AG04449 (cell line): ENCODE data around the gene AFAP1.

Source experiments
- CTCF ChIA-PET: fragments of 350-600 bp; formaldehyde crosslinking; extraction: SDS; loops from one replicate; lab custom pipeline; 2021; ENCODE audit warnings: antibody characterized with exemption; lab: Yijun Ruan, JAX
- POLR2A ChIA-PET: fragments of 400-600, 350-600 bp; formaldehyde crosslinking; extraction: SDS; loops from one replicate; lab custom pipeline; 2020; ENCODE audit warnings: antibody characterized with exemption, inconsistent platforms; lab: Yijun Ruan, JAX
- DNase-seq: peaks from one replicate; pipeline ENCODE4 v3.0.0-alpha.2; 2010; ENCODE audit warnings: low read depth, low spot score
- H3K4me3 ChIP-seq: 2 replicates; pipeline ENCODE4 v1.5.1; 2011; ENCODE audit warnings: low read depth, mild to moderate bottlenecking, control low read depth, low read length
- TF ChIP-seq, protein P1 (sequence below): IDR thresholded peaks from one replicate; pipeline ENCODE4 v1.5.1; 2011; ENCODE audit warnings: mild to moderate bottlenecking, moderate library complexity, low read length, control low read depth, inconsistent platforms; ENCODE audit not compliant: insufficient read depth; ENCODE audit errors: missing control alignments

AFAP1 gene

DNA sequence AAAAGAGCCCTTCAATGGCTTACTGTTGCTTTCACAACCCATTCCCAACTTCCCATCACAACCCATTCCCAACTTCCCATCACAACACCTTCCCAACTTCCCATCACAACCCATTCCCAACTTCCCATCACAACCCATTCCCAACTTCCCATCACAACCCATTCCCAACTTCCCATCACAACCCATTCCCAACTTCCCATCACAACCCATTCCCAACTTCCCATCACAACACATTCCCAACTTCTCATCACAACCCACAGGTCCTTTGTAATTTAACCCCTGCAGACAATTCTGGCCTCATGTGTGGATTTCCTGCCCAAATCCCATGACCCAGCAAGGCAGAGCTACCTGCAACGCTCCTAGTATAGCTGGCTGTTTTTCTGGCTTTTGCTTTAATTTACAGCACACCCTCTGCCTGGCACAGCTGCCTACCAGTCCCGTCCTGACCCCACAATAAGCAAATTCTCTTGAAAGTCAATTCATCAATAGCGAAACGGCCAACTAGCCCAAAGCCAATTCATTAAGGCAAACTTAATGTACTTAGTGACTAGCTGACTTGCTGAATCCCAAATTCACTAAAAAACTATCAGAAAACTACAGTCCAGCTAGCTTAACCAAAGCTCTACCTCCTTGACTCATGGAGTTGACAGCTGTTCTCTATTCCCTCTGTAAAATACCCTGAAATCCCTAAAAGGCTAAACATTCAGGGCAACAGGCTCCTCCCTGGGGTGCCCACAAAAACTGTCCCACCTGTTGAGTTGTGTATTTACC is 75.6 kb downstream of the AFAP1 start:
- CTCF ChIA-PET, result interaction anchor here (1.2 to 2.6 kb wide), 3 partner anchors 15 to 60 kb away, joined by 3 to 8 read pairs (median 4); no protein-coding TSS in a partner anchor
- POLR2A ChIA-PET, result no interaction called here

DNA sequence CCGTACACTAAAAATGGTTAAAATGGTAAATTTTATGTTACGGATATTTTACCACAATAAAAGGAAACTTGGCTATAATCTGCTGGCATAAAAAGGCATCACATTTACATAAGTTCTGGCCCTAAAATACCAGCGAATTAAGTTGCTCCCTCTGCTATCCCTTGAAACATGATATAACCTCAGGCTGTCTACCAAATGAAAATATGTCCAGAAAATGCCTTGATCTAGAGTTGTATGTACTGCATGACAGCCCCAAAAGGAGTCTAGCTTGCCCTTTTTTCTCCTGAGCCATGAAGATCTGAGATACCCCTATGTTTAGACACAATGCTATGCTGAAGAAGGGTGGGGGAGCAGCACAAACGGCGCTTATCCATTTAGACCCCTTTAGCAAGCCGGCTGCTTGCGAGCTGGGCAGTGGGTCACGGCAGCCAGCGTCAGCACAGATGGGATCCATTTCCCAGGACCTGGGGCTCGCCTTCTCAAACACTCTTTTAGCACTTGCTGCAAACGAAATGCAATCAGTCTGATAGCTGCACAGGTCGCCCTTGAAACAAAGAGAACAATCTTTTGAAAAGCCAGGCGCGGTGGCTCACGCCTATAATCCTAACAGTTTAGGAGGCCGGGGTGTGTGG is 77.0 kb downstream of the AFAP1 start:
- DNase-seq, result no peak
- ChIA-PET POLR2A (interaction anchor here (1.1 to 1.5 kb wide), 2 partner anchors 14 to 18 kb away, joined by 3 to 4 read pairs; no protein-coding TSS in a partner anchor), CTCF (interaction anchor here (1.0 to 2.6 kb wide), 3 partner anchors 57 to 101 kb away, joined by 3 to 8 read pairs (median 4); no protein-coding TSS in a partner anchor)
- TF ChIP-seq, protein P1, sequence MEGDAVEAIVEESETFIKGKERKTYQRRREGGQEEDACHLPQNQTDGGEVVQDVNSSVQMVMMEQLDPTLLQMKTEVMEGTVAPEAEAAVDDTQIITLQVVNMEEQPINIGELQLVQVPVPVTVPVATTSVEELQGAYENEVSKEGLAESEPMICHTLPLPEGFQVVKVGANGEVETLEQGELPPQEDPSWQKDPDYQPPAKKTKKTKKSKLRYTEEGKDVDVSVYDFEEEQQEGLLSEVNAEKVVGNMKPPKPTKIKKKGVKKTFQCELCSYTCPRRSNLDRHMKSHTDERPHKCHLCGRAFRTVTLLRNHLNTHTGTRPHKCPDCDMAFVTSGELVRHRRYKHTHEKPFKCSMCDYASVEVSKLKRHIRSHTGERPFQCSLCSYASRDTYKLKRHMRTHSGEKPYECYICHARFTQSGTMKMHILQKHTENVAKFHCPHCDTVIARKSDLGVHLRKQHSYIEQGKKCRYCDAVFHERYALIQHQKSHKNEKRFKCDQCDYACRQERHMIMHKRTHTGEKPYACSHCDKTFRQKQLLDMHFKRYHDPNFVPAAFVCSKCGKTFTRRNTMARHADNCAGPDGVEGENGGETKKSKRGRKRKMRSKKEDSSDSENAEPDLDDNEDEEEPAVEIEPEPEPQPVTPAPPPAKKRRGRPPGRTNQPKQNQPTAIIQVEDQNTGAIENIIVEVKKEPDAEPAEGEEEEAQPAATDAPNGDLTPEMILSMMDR, result no peak
- H3K4me3 ChIP-seq, result no peak overlapping the region

More for the DNA sequence above, 75.6 kb downstream of the AFAP1 start:
- no peak overlapping the region for H3K4me3 ChIP-seq
- no peak for DNase-seq
- TF ChIP-seq, protein P1, result no peak

DNA sequence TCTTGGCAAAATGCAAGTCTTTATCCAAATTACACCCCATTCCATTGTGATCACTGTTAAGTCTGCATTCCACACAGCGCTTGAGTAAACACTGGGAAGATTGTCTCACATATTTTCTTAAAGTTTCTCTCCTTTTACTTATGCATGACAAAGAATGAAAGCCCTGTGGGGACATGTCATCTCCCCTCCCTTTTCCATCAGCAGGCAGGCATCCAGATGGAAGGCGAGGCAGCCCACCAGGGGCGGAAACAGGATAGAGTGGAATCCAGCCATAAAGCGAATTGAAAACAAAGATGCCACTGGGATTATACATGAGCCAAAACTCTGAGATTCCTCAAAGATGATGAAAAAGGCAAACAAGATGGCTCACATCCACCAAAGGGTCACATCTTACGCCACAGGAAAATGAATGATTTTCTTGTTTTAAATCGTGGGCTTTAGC is 78.2 kb downstream of the AFAP1 start:
- ChIA-PET POLR2A (interaction anchor here (0.6 to 1.8 kb wide), 6 partner anchors 15 to 33 kb away, joined by 3 to 7 read pairs (median 4); no protein-coding TSS in a partner anchor), CTCF (interaction anchor here (1.0 kb wide), 2 partner anchors 13 to 68 kb away, joined by 3 read pairs; no protein-coding TSS in a partner anchor)
- DNase-seq, result peak; percentile 97

DNA sequence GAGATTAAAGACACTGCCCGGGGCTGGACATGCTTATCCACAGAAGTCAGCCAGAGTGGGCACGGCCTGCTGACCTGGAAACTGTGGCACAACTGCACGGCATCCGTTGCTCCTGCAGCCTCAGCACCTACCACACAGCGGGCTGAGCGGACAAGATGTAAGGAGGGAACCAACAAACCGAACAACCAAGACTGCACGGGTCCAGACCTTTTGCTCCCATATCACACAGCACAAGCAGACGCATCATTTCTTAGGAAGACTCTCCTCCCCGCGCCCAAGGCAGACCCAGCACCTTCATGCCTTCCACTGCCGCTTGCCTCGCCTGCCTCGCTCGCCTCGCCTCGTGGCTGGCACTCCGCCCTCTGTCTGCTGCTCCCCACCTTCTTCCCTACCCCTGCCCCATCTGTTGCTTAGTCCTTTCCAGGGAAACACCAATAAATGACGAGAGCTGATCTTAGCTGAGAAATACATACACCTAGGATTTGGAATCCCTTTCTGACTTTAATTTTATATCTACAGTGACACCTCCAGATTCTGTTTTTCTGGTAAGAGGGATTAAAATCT is 79.0 kb downstream of the AFAP1 start:
- POLR2A ChIA-PET, result interaction anchor here (1.0 to 1.8 kb wide), 3 partner anchors 16 to 18 kb away, joined by 3 to 7 read pairs (median 4); no protein-coding TSS in a partner anchor
- CTCF ChIA-PET, result interaction anchor here (1.0 kb wide), 1 partner anchor 14 kb away, joined by 3 read pairs; no protein-coding TSS in a partner anchor
- DNase-seq, result no peak
- no peak overlapping the region for H3K4me3 ChIP-seq
- TF ChIP-seq, protein P1, result no peak

More for the DNA sequence above, 78.2 kb downstream of the AFAP1 start:
- TF ChIP-seq, protein P1, result no peak
- no peak overlapping the region for H3K4me3 ChIP-seq

DNA sequence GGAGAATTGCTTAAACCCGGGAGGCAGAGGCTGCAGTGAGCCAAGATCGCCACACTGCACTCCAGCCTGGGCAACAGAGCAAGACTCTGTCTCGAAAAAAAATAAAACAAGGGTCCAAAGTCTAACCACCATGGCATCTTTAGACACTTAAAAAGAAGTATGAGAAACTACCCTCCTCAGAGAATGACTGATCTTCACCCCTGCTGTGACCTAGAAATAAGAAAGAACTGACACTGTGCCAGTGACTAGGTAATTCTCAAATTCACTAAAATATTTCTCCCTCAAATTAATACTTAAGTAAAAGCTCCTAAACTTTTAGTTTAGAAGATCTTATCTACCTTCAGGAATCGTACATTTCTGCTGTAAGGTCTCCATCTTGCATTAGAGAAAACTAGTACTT is 80.3 kb downstream of the AFAP1 start:
- POLR2A ChIA-PET, result no interaction called here
- DNase-seq, result no peak
- TF ChIP-seq, protein P1, result no peak
- CTCF ChIA-PET, result interaction anchor here (0.6 to 1.8 kb wide), 7 partner anchors 9 to 129 kb away, joined by 3 to 5 read pairs (median 3); no protein-coding TSS in a partner anchor
- H3K4me3 ChIP-seq, result no peak overlapping the region
